PC-9 (cell line): ENCODE results near the gene THAP2.

Experiments used
- CTCF ChIP-seq: fragments of 200-600 bp; sonication (generic); conservative IDR thresholded peaks from 2 replicates; pipeline ENCODE4 v1.6.1; 2017; ENCODE audit warnings: mixed run types, antibody characterized with exemption, mild to moderate bottlenecking, moderate library complexity
- EZH2 ChIP-seq: fragments of 200-600 bp; sonication (generic); IDR thresholded peaks from 2 replicates; pipeline ENCODE4 v1.8.0; 2017; ENCODE audit warnings: antibody characterized with exemption, low read depth

- no peak for TF ChIP-seq CTCF
- TF ChIP-seq EZH2: no peak
Observed at GRCh38 chr12:71702590-71702989, 38.5 kb downstream of the THAP2 start.
